ENCODE results near the gene ACOT7. TPM values are rescaled to one million over a fixed set of nuclear protein-coding genes. Genes with fewer than 3 reads are reported as not detected.
A peak's percentile ranks its signal among the peaks of the same experiment; 100 is the strongest.

The ACOT7 gene
- total RNA-seq, 2 experiments from 2014 or later = 5.3 to 5.4 TPM

GRCh38 chr1:6359216-6360116 lies 34.1 kb downstream of the ACOT7 start:
- Mint-ChIP-seq H3K4me1 (ENCODE audit: low read depth) (peaks cover 65% of the 10 kb centered on the region), H3K27ac (peak overlapping the region; percentile 92), H3K27me3 (no peaks in the 10 kb centered on the region), H3K9me3 (no peaks in the 10 kb centered on the region), H3K36me3 (ENCODE audit: low read depth) (no peaks in the 10 kb centered on the region), H3K4me3 (peak overlapping the region; percentile 79)
- ChIA-PET CTCF (interaction anchor here (0.8 to 2.5 kb wide), 7 partner anchors 11 to 113 kb away, joined by 3 to 8 read pairs (median 6); no protein-coding TSS in a partner anchor), POLR2A (interaction anchor here (0.7 to 4.0 kb wide), 3 partner anchors 11 to 34 kb away, joined by 3 to 41 read pairs (median 30); partner anchors contain the start of gene ACOT7)
- TF ChIP-seq, protein P1, sequence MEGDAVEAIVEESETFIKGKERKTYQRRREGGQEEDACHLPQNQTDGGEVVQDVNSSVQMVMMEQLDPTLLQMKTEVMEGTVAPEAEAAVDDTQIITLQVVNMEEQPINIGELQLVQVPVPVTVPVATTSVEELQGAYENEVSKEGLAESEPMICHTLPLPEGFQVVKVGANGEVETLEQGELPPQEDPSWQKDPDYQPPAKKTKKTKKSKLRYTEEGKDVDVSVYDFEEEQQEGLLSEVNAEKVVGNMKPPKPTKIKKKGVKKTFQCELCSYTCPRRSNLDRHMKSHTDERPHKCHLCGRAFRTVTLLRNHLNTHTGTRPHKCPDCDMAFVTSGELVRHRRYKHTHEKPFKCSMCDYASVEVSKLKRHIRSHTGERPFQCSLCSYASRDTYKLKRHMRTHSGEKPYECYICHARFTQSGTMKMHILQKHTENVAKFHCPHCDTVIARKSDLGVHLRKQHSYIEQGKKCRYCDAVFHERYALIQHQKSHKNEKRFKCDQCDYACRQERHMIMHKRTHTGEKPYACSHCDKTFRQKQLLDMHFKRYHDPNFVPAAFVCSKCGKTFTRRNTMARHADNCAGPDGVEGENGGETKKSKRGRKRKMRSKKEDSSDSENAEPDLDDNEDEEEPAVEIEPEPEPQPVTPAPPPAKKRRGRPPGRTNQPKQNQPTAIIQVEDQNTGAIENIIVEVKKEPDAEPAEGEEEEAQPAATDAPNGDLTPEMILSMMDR (IDR thresholded peaks at IDR 0.05) = no peak
- no peaks in the 10 kb centered on the region for H3K36me3 ChIP-seq (ENCODE audit: insufficient read depth, low read length)
- H3K27ac ChIP-seq (ENCODE audit: low read depth in 1 of 2, low read length in 2 of 2) = peak overlapping the region; percentile 58 to 86
- peak overlapping the region; percentile 27 for H3K4me3 ChIP-seq (ENCODE audit: low read length)
- ATAC-seq (ENCODE audit: poor library complexity) (peak; percentile 55), DNase-seq (peak in 13 of 14 experiments; percentile 22 to 78 (median 46))
- no peaks in the 10 kb centered on the region for H3K27me3 ChIP-seq (ENCODE audit: control insufficient read depth in 1 of 2, insufficient read depth in 2 of 2, low read length in 2 of 2)
- no peaks in the 10 kb centered on the region for H3K9me3 ChIP-seq (ENCODE audit: control insufficient read depth in 1 of 2, insufficient read depth in 1 of 2, low read length in 2 of 2)
- intact Hi-C loops (cut with DNase I, micrococcal nuclease) = loop anchor here in 1 of 2 experiments (2.0 kb wide), 1 partner anchor 33 kb away; the partner anchor contains the start of gene ACOT7
- H3K4me1 ChIP-seq (ENCODE audit: insufficient read depth, low read length) = peaks cover 59% of the 10 kb centered on the region

GRCh38 chr1:6358757-6359201 lies 34.8 kb downstream of the ACOT7 start:
- intact Hi-C loops (cut with DNase I, micrococcal nuclease) = loop anchor here in 1 of 2 experiments (2.0 kb wide), 1 partner anchor 34 kb away; the partner anchor contains the start of gene ACOT7
- ChIA-PET CTCF (interaction anchor here (0.8 to 2.0 kb wide), 5 partner anchors 11 to 112 kb away, joined by 3 to 6 read pairs (median 4); no protein-coding TSS in a partner anchor), POLR2A (interaction anchor here (0.7 to 4.0 kb wide), 4 partner anchors 10 to 244 kb away, joined by 3 to 41 read pairs (median 17); partner anchors contain the start of gene ACOT7)
- peak; percentile 79 for ATAC-seq (ENCODE audit: poor library complexity)
- Histone ChIP-seq H3K27ac (ENCODE audit: low read depth in 1 of 2, low read length in 2 of 2) (peak overlapping the region; percentile 58 to 86), H3K36me3 (ENCODE audit: insufficient read depth, low read length) (no peaks in the 10 kb centered on the region), H3K9me3 (ENCODE audit: control insufficient read depth in 1 of 2, insufficient read depth in 1 of 2, low read length in 2 of 2) (no peaks in the 10 kb centered on the region), H3K27me3 (ENCODE audit: control insufficient read depth in 1 of 2, insufficient read depth in 2 of 2, low read length in 2 of 2) (no peaks in the 10 kb centered on the region), H3K4me3 (ENCODE audit: low read length) (peak overlapping the region; percentile 27), H3K4me1 (ENCODE audit: insufficient read depth, low read length) (peaks cover 52% of the 10 kb centered on the region)
- Mint-ChIP-seq H3K27ac (peak overlapping the region; percentile 92), H3K9me3 (no peaks in the 10 kb centered on the region), H3K4me1 (ENCODE audit: low read depth) (peaks cover 61% of the 10 kb centered on the region), H3K36me3 (ENCODE audit: low read depth) (no peaks in the 10 kb centered on the region), H3K27me3 (no peaks in the 10 kb centered on the region), H3K4me3 (peak overlapping the region; percentile 74)
- peak in 11 of 14 experiments; percentile 15 to 90 (median 52) for DNase-seq
- TF ChIP-seq, protein P1 (IDR thresholded peaks at IDR 0.05) = no peak

- intact Hi-C loops (cut with DNase I, micrococcal nuclease) = loop anchor here in 1 of 2 experiments (2.0 kb wide), 1 partner anchor 35 kb away; the partner anchor contains the start of gene ACOT7
- peak overlapping the region; percentile 92 for H3K27ac Mint-ChIP-seq
- ChIA-PET CTCF (interaction anchor here (0.9 to 2.0 kb wide), 3 partner anchors 47 to 90 kb away, joined by 3 to 6 read pairs (median 6); no protein-coding TSS in a partner anchor), POLR2A (interaction anchor here (0.7 to 4.0 kb wide), 5 partner anchors 10 to 245 kb away, joined by 3 to 41 read pairs (median 4); partner anchors contain the start of gene ACOT7)
- Histone ChIP-seq H3K27ac (ENCODE audit: low read depth in 1 of 2, low read length in 2 of 2) (peak overlapping the region; percentile 46 to 86), H3K9me3 (ENCODE audit: control insufficient read depth in 1 of 2, insufficient read depth in 1 of 2, low read length in 2 of 2) (no peaks in the 10 kb centered on the region), H3K4me1 (ENCODE audit: insufficient read depth, low read length) (peaks cover 46% of the 10 kb centered on the region), H3K4me3 (ENCODE audit: low read length) (peak overlapping the region; percentile 27), H3K27me3 (ENCODE audit: control insufficient read depth in 1 of 2, insufficient read depth in 2 of 2, low read length in 2 of 2) (no peaks in the 10 kb centered on the region), H3K36me3 (ENCODE audit: insufficient read depth, low read length) (no peaks in the 10 kb centered on the region)
- H3K4me1 Mint-ChIP-seq (ENCODE audit: low read depth) = peaks cover 55% of the 10 kb centered on the region
- no peaks in the 10 kb centered on the region for H3K36me3 Mint-ChIP-seq (ENCODE audit: low read depth)
- TF ChIP-seq, protein P1 (IDR thresholded peaks at IDR 0.05) = no peak
- H3K4me3 Mint-ChIP-seq = peak overlapping the region; percentile 74
- no peaks in the 10 kb centered on the region for H3K27me3 Mint-ChIP-seq
- DNase-seq = peak in 5 of 14 experiments; percentile 8 to 63 (median 39)
- no peak for ATAC-seq (ENCODE audit: poor library complexity)
- no peaks in the 10 kb centered on the region for H3K9me3 Mint-ChIP-seq
Measured at GRCh38 chr1:6358144-6358624, 35.4 kb downstream of the ACOT7 start.

Data from CD4-positive, alpha-beta T cell (primary cell).